IMR-90 (cell line): ENCODE results near the gene HCN4. TPM values are rescaled to one million over a fixed set of nuclear protein-coding genes. Genes with fewer than 3 reads are reported as not detected.

Experiments used
- ATAC-seq: fragments of 200-7000 bp; cut with Tn5 transposase; 2 replicates; pipeline ENCODE4 v1.9.1; 2020; ENCODE audit warnings: low read depth, mild to moderate bottlenecking, moderate library complexity
- BruUV-seq: library from RNA; stranded (reverse); fragments of 400-500 nt; replicated peaks from 2 replicates; lab custom pipeline; 2021; lab: Mats Ljungman, UMichigan
- CTCF ChIA-PET: fragments of 300-600 bp; formaldehyde crosslinking; extraction: SDS; loops from one replicate; lab custom pipeline; 2021; ENCODE audit warnings: antibody characterized with exemption; lab: Yijun Ruan, JAX
- POLR2A ChIA-PET: fragments of 300-600 bp; sonication (Branson Sonifier 250); formaldehyde crosslinking; loops from one replicate; lab custom pipeline; 2022; ENCODE audit warnings: antibody characterized with exemption; ENCODE audit not compliant: unreplicated experiment; lab: Charles Lee
- DNase-seq: peaks from one replicate; pipeline ENCODE4 v3.0.0; 2013
- H2AFZ ChIP-seq: replicated peaks from 2 replicates; pipeline ENCODE3; 2013; ENCODE audit warnings: low read length, mild to moderate bottlenecking; ENCODE audit not compliant: poor library complexity
- H2AK5ac ChIP-seq: 2 replicates; pipeline ENCODE4 v1.6.1; 2013; ENCODE audit warnings: low read depth, low read length, inconsistent platforms
- H2AK9ac ChIP-seq: replicated peaks from 2 replicates; pipeline ENCODE3; 2013; ENCODE audit warnings: mild to moderate bottlenecking, low read depth, low read length, moderate library complexity; ENCODE audit not compliant: poor library complexity
- H2BK120ac ChIP-seq: 2 replicates; pipeline ENCODE4 v1.6.1; 2013; ENCODE audit warnings: low read depth, low read length, inconsistent platforms
- H2BK15ac ChIP-seq: 3 replicates; pipeline ENCODE4 v1.6.1; 2013; ENCODE audit warnings: low read depth, low read length, inconsistent platforms
- H2BK20ac ChIP-seq: 2 replicates; pipeline ENCODE4 v1.6.1; 2013; ENCODE audit warnings: low read depth, mild to moderate bottlenecking, inconsistent platforms, low read length, moderate library complexity
- H2BK5ac ChIP-seq: 2 replicates; pipeline ENCODE4 v1.6.1; 2013; ENCODE audit warnings: mild to moderate bottlenecking, low read depth, low read length, inconsistent platforms; ENCODE audit not compliant: poor library complexity, severe bottlenecking
- H3K14ac ChIP-seq: replicated peaks from 2 replicates; pipeline ENCODE4 v1.6.1; 2013; ENCODE audit warnings: low read depth, low read length, inconsistent platforms
- H3K18ac ChIP-seq: 2 replicates; pipeline ENCODE4 v1.6.1; 2013; ENCODE audit warnings: low read depth, low read length, control low read depth
- H3K23ac ChIP-seq: 2 replicates; pipeline ENCODE4 v1.6.1; 2013; ENCODE audit warnings: low read depth, low read length, inconsistent platforms
- H3K27ac ChIP-seq: 2 replicates; pipeline ENCODE4 v1.5.1; 2013; ENCODE audit warnings: mild to moderate bottlenecking, control low read depth, low read length; ENCODE audit not compliant: insufficient read depth
- H3K27me3 ChIP-seq: 2 replicates; pipeline ENCODE4 v1.6.1; 2013; ENCODE audit warnings: low read length; ENCODE audit not compliant: control insufficient read depth, insufficient read depth
- H3K36me3 ChIP-seq: 2 replicates; pipeline ENCODE4 v1.6.1; 2013; ENCODE audit warnings: low read length, mixed read lengths; ENCODE audit not compliant: control insufficient read depth, insufficient read depth
- H3K4ac ChIP-seq: 2 replicates; pipeline ENCODE4 v1.6.1; 2013; ENCODE audit warnings: low read depth, low read length, inconsistent platforms
- H3K4me1 ChIP-seq: 2 replicates; pipeline ENCODE4 v1.6.1; 2013; ENCODE audit warnings: low read length, mixed read lengths; ENCODE audit not compliant: control insufficient read depth, insufficient read depth
- H3K4me2 ChIP-seq: 2 replicates; pipeline ENCODE4 v1.6.1; 2013; ENCODE audit warnings: low read depth, mild to moderate bottlenecking, control low read depth, low read length, moderate library complexity
- H3K4me3 ChIP-seq: 2 replicates; pipeline ENCODE4 v1.5.1; 2013; ENCODE audit warnings: low read depth, mild to moderate bottlenecking, control low read depth, low read length, moderate library complexity; ENCODE audit not compliant: insufficient read depth
- H3K56ac ChIP-seq: 2 replicates; pipeline ENCODE4 v1.6.1; 2013; ENCODE audit warnings: low read length, inconsistent platforms; ENCODE audit not compliant: insufficient read depth; ENCODE audit errors: extremely low read depth
- H3K79me1 ChIP-seq, 2 experiments: 2 replicates each; pipeline ENCODE4 v1.6.1; 2013; ENCODE audit warnings: low read length in 2 of 2, inconsistent platforms in 1 of 2, low read depth in 1 of 2
- H3K9ac ChIP-seq: 2 replicates; pipeline ENCODE4 v1.6.1; 2013; ENCODE audit warnings: low read depth, low read length, control low read depth
- H3K9me1 ChIP-seq: 2 replicates; pipeline ENCODE4 v1.6.1; 2013; ENCODE audit warnings: low read length, inconsistent platforms; ENCODE audit not compliant: insufficient read depth
- H3K9me3 ChIP-seq: 2 replicates; pipeline ENCODE4 v1.6.1; 2013; ENCODE audit warnings: low read length; ENCODE audit not compliant: control insufficient read depth, insufficient read depth
- H4K20me1 ChIP-seq: 2 replicates; pipeline ENCODE4 v1.6.1; 2013; ENCODE audit warnings: low read length, inconsistent platforms; ENCODE audit not compliant: insufficient read depth
- H4K5ac ChIP-seq: 2 replicates; pipeline ENCODE4 v1.6.1; 2013; ENCODE audit warnings: mild to moderate bottlenecking, low read depth, low read length, control low read depth
- H4K8ac ChIP-seq, 2 experiments: 2 replicates each; pipeline ENCODE4 v1.6.1; 2013; ENCODE audit warnings: low read depth in 2 of 2, low read length in 2 of 2, control low read depth in 1 of 2, inconsistent platforms in 1 of 2
- H4K91ac ChIP-seq: 2 replicates; pipeline ENCODE4 v1.6.1; 2013; ENCODE audit warnings: low read depth, low read length, inconsistent platforms; ENCODE audit not compliant: insufficient read depth
- BHLHE40 ChIP-seq: fragments of 150-350 bp; IDR thresholded peaks from 2 replicates; pipeline ENCODE4 v1.6.1; 2016; ENCODE audit warnings: mild to moderate bottlenecking, low read depth, low read length
- CEBPB ChIP-seq: IDR thresholded peaks from 2 replicates; pipeline ENCODE4 v1.6.1; 2012; ENCODE audit warnings: low read depth, low read length, improper control_type of control experiment
- CHD1 ChIP-seq: IDR thresholded peaks from 2 replicates; pipeline ENCODE4 v1.6.1; 2012; ENCODE audit warnings: low read depth, low read length, improper control_type of control experiment
- CTCF ChIP-seq: conservative IDR thresholded peaks from 2 replicates; pipeline ENCODE4 v1.5.1; 2012; ENCODE audit warnings: mild to moderate bottlenecking, low read depth, low read length, improper control_type of control experiment
- FOS ChIP-seq: fragments of 150-350 bp; IDR thresholded peaks from 2 replicates; pipeline ENCODE4 v1.6.1; 2016; ENCODE audit warnings: low read depth, low read length
- MAFK ChIP-seq: IDR thresholded peaks from 2 replicates; pipeline ENCODE4 v1.6.1; 2012; ENCODE audit warnings: low read depth, low read length, improper control_type of control experiment
- MAZ ChIP-seq: IDR thresholded peaks from 2 replicates; pipeline ENCODE4 v1.6.1; 2012; ENCODE audit warnings: low read depth, mild to moderate bottlenecking, low read length, improper control_type of control experiment, moderate library complexity, borderline replicate concordance
- NFE2L2 ChIP-seq: fragments of 150-350 bp; IDR thresholded peaks from 2 replicates; pipeline ENCODE4 v1.6.1; 2016; ENCODE audit warnings: low read depth, mild to moderate bottlenecking, low read length
- POLR2A ChIP-seq: IDR thresholded peaks from 2 replicates; pipeline ENCODE4 v1.6.1; 2012; ENCODE audit warnings: mild to moderate bottlenecking, low read depth, low read length
- RAD21 ChIP-seq: IDR thresholded peaks from 2 replicates; pipeline ENCODE4 v1.6.1; 2012; ENCODE audit warnings: low read length, improper control_type of control experiment
- RFX5 ChIP-seq: IDR thresholded peaks from 2 replicates; pipeline ENCODE4 v1.8.0; 2012; ENCODE audit warnings: low read depth, mild to moderate bottlenecking, low read length, moderate library complexity
- WGBS, 2 experiments: methylation state at CpG; one replicate each; pipeline versions ENCODE4 v1.1.5 to v1.1.7; 2013; ENCODE audit warnings: missing lambda C conversion rate in 2 of 2; ENCODE audit not compliant: insufficient read length in 1 of 2; ENCODE audit errors: extremely low coverage in 2 of 2; 5-methylcytosine and 5-hydroxymethylcytosine counted together
- dilution Hi-C: fragments of 300-500 bp; cut with HindIII; formaldehyde crosslinking; loops from one replicate; pipeline ENCODE4 v1.14.3; 2018; ENCODE audit warnings: low sequenced_read_pairs; ENCODE audit not compliant: unreplicated experiment
- in situ Hi-C: fragments of 300-500 bp; cut with MboI; formaldehyde crosslinking; loops from 3 replicates; pipeline ENCODE4 v1.14.3; 2019; ENCODE audit warnings: low sequenced_read_pairs, inconsistent platforms, mixed read lengths
- intact Hi-C: fragments of 100-400 bp; cut with micrococcal nuclease; formaldehyde crosslinking; loops from 2 replicates; pipeline ENCODE4 v1.10.0; 2022
- polyA plus RNA-seq, 3 experiments: library from polyadenylated mRNA; depleted of rRNA; stranded (reverse); fragments of >200 nt; gene quantifications; 2 replicates each; pipeline ENCODE4 v1.2.3, GENCODE V29; 2012; ENCODE audit warnings: low replicate concordance in 1 of 3
- total RNA-seq: library from RNA; depleted of rRNA; stranded (reverse); fragments of >200 nt; gene quantifications from 2 replicates; pipeline ENCODE4 v1.2.3, GENCODE V29; 2012
- TF ChIP-seq, protein P1 (sequence below): fragments of 150-350 bp; IDR thresholded peaks from 2 replicates; pipeline ENCODE4 v1.6.1; 2016; ENCODE audit warnings: low read depth, mild to moderate bottlenecking, low read length, moderate library complexity, borderline replicate concordance
- TF ChIP-seq, protein P2 (sequence below): fragments of 150-350 bp; IDR thresholded peaks from 2 replicates; pipeline ENCODE4 v1.6.1; 2017; ENCODE audit warnings: mild to moderate bottlenecking, antibody characterized with exemption, low read length, low read depth

The HCN4 gene
- total and polyA plus RNA-seq, 2 of the 4 experiments (the other 2 are of a cell fraction): not detected

DNA sequence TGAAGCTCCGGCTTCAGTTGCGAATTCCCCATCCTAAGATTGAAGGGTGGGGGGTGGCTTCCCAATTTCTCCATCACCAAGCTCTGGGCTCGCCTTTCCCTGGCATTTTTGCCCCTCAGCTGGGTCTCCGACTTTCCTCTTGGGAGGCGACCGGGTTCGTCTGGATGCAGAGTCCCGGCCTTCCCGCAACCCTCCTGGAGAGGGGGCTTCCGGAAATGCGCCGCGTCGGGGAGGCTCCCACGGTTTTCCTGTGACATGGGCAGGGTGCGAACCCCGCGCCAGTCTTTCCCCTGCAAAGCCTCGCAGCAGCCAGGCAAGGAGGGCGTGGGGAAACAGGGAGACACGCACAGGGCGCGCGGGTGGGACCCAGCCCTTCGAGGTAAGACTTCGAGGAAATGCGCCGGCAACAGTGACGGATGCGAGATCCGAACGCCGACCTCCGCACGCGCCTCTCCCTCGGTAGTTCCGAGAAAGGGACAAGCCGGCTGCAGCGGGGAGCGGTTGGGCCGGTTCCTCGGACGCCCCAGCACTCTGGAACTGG is 466 bp upstream of the HCN4 start:
- Histone ChIP-seq H3K36me3 (no peaks in the 10 kb centered on the region), H3K9ac (no peak overlapping the region), H3K4me3 (no peak overlapping the region), H2BK120ac (no peak overlapping the region), H3K23ac (no peak overlapping the region), H3K18ac (no peak overlapping the region), H2AFZ (peak overlapping the region; percentile 35), H4K8ac (no peak overlapping the region), H4K5ac (no peak overlapping the region), H3K27ac (no peak overlapping the region), H3K14ac (no peak overlapping the region), H4K91ac (no peak overlapping the region), H3K56ac (no peak overlapping the region), H3K79me1 (no peaks in the 10 kb centered on the region), H3K9me3 (no peaks in the 10 kb centered on the region), H3K4ac (no peak overlapping the region), H2BK5ac (no peak overlapping the region), H2BK20ac (no peak overlapping the region), H3K4me1 (no peaks in the 10 kb centered on the region), H3K9me1 (no peaks in the 10 kb centered on the region), H2AK9ac (no peak overlapping the region), H2AK5ac (no peak overlapping the region), H4K20me1 (no peaks in the 10 kb centered on the region; the same call in 1 of the 2 replicates), H3K4me2 (no peak overlapping the region), H3K27me3 (peaks cover 88% of the 10 kb centered on the region), H2BK15ac (no peak overlapping the region)
- BruUV-seq: no TSS peak
- ATAC-seq: no peak
- in situ Hi-C loops (no loop called here), intact Hi-C loops (no loop called here), dilution Hi-C loops (no loop called here)
- CTCF ChIA-PET: no interaction called here
- 5% methylated on average over 14 of the region's 44 CpGs; no CpG with 5 or more reads in 1 of the 2 experiments for WGBS, 2 experiments
- POLR2A ChIA-PET: no interaction called here
- no peak for DNase-seq
- TF ChIP-seq RAD21: no peak
- no peak for TF ChIP-seq CEBPB
- no peak for TF ChIP-seq RFX5
- no peak for TF ChIP-seq CTCF
- TF ChIP-seq CHD1: no peak
- TF ChIP-seq, protein P1, sequence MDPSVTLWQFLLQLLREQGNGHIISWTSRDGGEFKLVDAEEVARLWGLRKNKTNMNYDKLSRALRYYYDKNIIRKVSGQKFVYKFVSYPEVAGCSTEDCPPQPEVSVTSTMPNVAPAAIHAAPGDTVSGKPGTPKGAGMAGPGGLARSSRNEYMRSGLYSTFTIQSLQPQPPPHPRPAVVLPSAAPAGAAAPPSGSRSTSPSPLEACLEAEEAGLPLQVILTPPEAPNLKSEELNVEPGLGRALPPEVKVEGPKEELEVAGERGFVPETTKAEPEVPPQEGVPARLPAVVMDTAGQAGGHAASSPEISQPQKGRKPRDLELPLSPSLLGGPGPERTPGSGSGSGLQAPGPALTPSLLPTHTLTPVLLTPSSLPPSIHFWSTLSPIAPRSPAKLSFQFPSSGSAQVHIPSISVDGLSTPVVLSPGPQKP: no peak
- TF ChIP-seq FOS: no peak
- no peak for TF ChIP-seq MAFK
- TF ChIP-seq, protein P2, sequence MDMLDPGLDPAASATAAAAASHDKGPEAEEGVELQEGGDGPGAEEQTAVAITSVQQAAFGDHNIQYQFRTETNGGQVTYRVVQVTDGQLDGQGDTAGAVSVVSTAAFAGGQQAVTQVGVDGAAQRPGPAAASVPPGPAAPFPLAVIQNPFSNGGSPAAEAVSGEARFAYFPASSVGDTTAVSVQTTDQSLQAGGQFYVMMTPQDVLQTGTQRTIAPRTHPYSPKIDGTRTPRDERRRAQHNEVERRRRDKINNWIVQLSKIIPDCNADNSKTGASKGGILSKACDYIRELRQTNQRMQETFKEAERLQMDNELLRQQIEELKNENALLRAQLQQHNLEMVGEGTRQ: no peak
- TF ChIP-seq BHLHE40: no peak
- TF ChIP-seq MAZ: no peak
- TF ChIP-seq NFE2L2: no peak
- TF ChIP-seq POLR2A: no peak
